ENCODE results near the gene ERICH4. TPM values are rescaled to one million over a fixed set of nuclear protein-coding genes. Genes with fewer than 3 reads are reported as not detected.

The ERICH4 gene
- total and polyA plus RNA-seq, 9 of the 15 experiments (the other 6 are each of a cell fraction or from before 2014, with no cell fraction given), result not detected

GRCh38 chr19:41439441-41440222, 3.3 kb upstream of the ERICH4 start, which contains the start of gene DMAC2 (continued):
- TF ChIP-seq ZNF280A (IDR thresholded peaks at IDR 0.05; ENCODE audit: low read depth, partially characterized antibody) (no peak), TAF7 (tag; IDR thresholded peaks at IDR 0.05) (peak; percentile 87), MYC (IDR thresholded peaks at IDR 0.05; ENCODE audit: low read depth, low read length) (peak; percentile 71), MYC (CRISPR knock-in tag; IDR thresholded peaks at IDR 0.05; ENCODE audit: borderline replicate concordance, low read depth) (no peak), ARID2 (IDR thresholded peaks at IDR 0.05) (no peak), MLLT1 (IDR thresholded peaks at IDR 0.05) (peak in 1 of 2 experiments; percentile 55; a peak in 1 of 4 replicates), PHF21A (IDR thresholded peaks at IDR 0.05; ENCODE audit: borderline replicate concordance, low read depth) (no peak), HDAC8 (tag; IDR thresholded peaks at IDR 0.05) (no peak), ZBTB7A (IDR thresholded peaks at IDR 0.05; ENCODE audit: borderline replicate concordance, control insufficient read depth, low read depth, low read length) (peak; percentile 72), E2F3 (CRISPR knock-in tag; IDR thresholded peaks at IDR 0.05) (no peak), AFF4 (CRISPR knock-in tag; IDR thresholded peaks at IDR 0.05) (peak; percentile 34; the same call in 1 of the 2 replicates), ZBTB33 (CRISPR knock-in tag; IDR thresholded peaks at IDR 0.05) (0 out of 2 replicates have a peak, but pooled peaks have one; percentile 21), ZNF740 (CRISPR knock-in tag; IDR thresholded peaks at IDR 0.05) (no peak), ZNF740 (tag; IDR thresholded peaks at IDR 0.05) (no peak), CREBBP (IDR thresholded peaks at IDR 0.05; ENCODE audit: low read depth, low read length) (no peak), RCOR1 (IDR thresholded peaks at IDR 0.05; ENCODE audit: borderline replicate concordance in 1 of 2, low read depth in 2 of 2, low read length in 2 of 2) (no peak; a peak in 1 of 4 replicates), ZNF695 (CRISPR knock-in tag; IDR thresholded peaks at IDR 0.05) (no peak)
